PC-3 (cell line): ENCODE measurements around the gene TBK1. TPM values are rescaled to one million over a fixed set of nuclear protein-coding genes. Genes with fewer than 3 reads are reported as not detected.

Experiments used
- ATAC-seq: fragments of 200-7000 bp; cut with Tn5 transposase; 2 replicates; pipeline ENCODE4 v1.9.1; 2020; ENCODE audit warnings: mild to moderate bottlenecking, moderate library complexity
- BruUV-seq: library from RNA; stranded (reverse); fragments of 400-500 nt; replicated peaks from 2 replicates; lab custom pipeline; 2021; lab: Mats Ljungman, UMichigan
- CTCF ChIA-PET: fragments of 300-600 bp; sonication (Branson Sonifier 250); formaldehyde crosslinking; loops from one replicate; lab custom pipeline; 2022; ENCODE audit warnings: antibody characterized with exemption; lab: Charles Lee
- POLR2A ChIA-PET: fragments of 300-600 bp; sonication (Branson Sonifier 250); formaldehyde crosslinking; loops from one replicate; lab custom pipeline; 2022; ENCODE audit warnings: antibody characterized with exemption; ENCODE audit not compliant: unreplicated experiment; lab: Charles Lee
- DNase-seq: peaks from one replicate; pipeline ENCODE4 v3.0.0-alpha.2; 2015
- H2AFZ ChIP-seq: fragments of 300-600 bp; sonication (generic); 2 replicates; pipeline ENCODE4 v1.6.0; 2016; ENCODE audit warnings: antibody characterized with exemption, low read length
- H3F3A ChIP-seq: fragments of 300-600 bp; sonication (generic); one replicate; pipeline ENCODE4 v1.6.0; 2017; ENCODE audit warnings: antibody characterized with exemption, low read length, control low read depth, mild to moderate bottlenecking; ENCODE audit not compliant: unreplicated experiment
- H3K27ac ChIP-seq: fragments of 300-600 bp; sonication (generic); 2 replicates; pipeline ENCODE4 v1.5.1; 2016; ENCODE audit warnings: mild to moderate bottlenecking, low read length
- H3K27me3 ChIP-seq: fragments of 300-600 bp; sonication (generic); 2 replicates; pipeline ENCODE4 v1.6.1; 2016; ENCODE audit warnings: low read length, mixed read lengths
- H3K36me3 ChIP-seq: fragments of 300-600 bp; sonication (generic); 2 replicates; pipeline ENCODE4 v1.6.1; 2016; ENCODE audit warnings: low read depth, mixed run types, low read length, mixed read lengths
- H3K4me1 ChIP-seq: fragments of 300-600 bp; sonication (generic); 2 replicates; pipeline ENCODE4 v1.5.1; 2016; ENCODE audit warnings: low read length; ENCODE audit not compliant: insufficient read depth
- H3K4me2 ChIP-seq: fragments of 300-600 bp; sonication (generic); 2 replicates; pipeline ENCODE4 v1.6.0; 2016; ENCODE audit warnings: low read length
- H3K4me3 ChIP-seq: fragments of 300-600 bp; sonication (generic); 2 replicates; pipeline ENCODE4 v1.5.1; 2016; ENCODE audit warnings: mild to moderate bottlenecking, low read length, mixed read lengths
- H3K79me2 ChIP-seq: fragments of 300-600 bp; sonication (generic); 2 replicates; pipeline ENCODE4 v1.6.1; 2017; ENCODE audit warnings: low read length, mixed read lengths
- H3K9ac ChIP-seq: fragments of 300-600 bp; sonication (generic); 2 replicates; pipeline ENCODE4 v1.6.0; 2016; ENCODE audit warnings: mild to moderate bottlenecking, low read length
- H3K9me2 ChIP-seq: fragments of 300-600 bp; sonication (generic); replicated peaks from 2 replicates; pipeline ENCODE4 v1.6.1; 2016; ENCODE audit warnings: mixed run types, low read length, mixed read lengths
- H3K9me3 ChIP-seq: fragments of 300-600 bp; sonication (generic); 2 replicates; pipeline ENCODE4 v1.6.1; 2016; ENCODE audit warnings: low read length, mixed read lengths
- H4K20me1 ChIP-seq: fragments of 300-600 bp; sonication (generic); 2 replicates; pipeline ENCODE4 v1.6.1; 2016; ENCODE audit warnings: low read length, mixed read lengths
- EZH2 ChIP-seq: fragments of 300-600 bp; sonication (generic); IDR thresholded peaks from one replicate; pipeline ENCODE4 v1.6.1; 2017; ENCODE audit warnings: antibody characterized with exemption, mild to moderate bottlenecking, low read length; ENCODE audit not compliant: unreplicated experiment
- EZH2phosphoT487 ChIP-seq: fragments of 300-600 bp; sonication (generic); IDR thresholded peaks from 2 replicates; pipeline ENCODE4 v1.6.1; 2018; ENCODE audit warnings: mild to moderate bottlenecking, antibody characterized with exemption, low read length, borderline replicate concordance
- intact Hi-C: fragments of 100-400 bp; cut with micrococcal nuclease; formaldehyde crosslinking; loops from 2 replicates; pipeline ENCODE4 v1.9.0; 2023
- total RNA-seq: library from RNA; depleted of rRNA; stranded (reverse); fragments of >200 nt; gene quantifications from 2 replicates; pipeline ENCODE4 v1.2.3, GENCODE V29; 2014
- TF ChIP-seq, protein P1 (sequence below): fragments of 300-600 bp; sonication (generic); conservative IDR thresholded peaks from 2 replicates; pipeline ENCODE4 v1.5.1; 2017; ENCODE audit warnings: antibody characterized with exemption, low read depth, mild to moderate bottlenecking, low read length

The TBK1 gene
- total RNA-seq, 1 experiment from 2014 or later: 23.7 TPM

- ATAC-seq: no peak
- no peaks in the 10 kb centered on the region for H3K9me3 ChIP-seq
- H4K20me1 ChIP-seq: no peaks in the 10 kb centered on the region
- no peaks in the 10 kb centered on the region for H3K27me3 ChIP-seq
- POLR2A ChIA-PET: no interaction called here
- H3K79me2 ChIP-seq: no peaks in the 10 kb centered on the region
- H3K4me2 ChIP-seq: no peak overlapping the region
- no TSS peak for BruUV-seq
- intact Hi-C loops: no loop called here
- no peaks in the 10 kb centered on the region for H3F3A ChIP-seq
- DNase-seq: no peak
- H3K27ac ChIP-seq: no peak overlapping the region
- H3K9me2 ChIP-seq: no peaks in the 10 kb centered on the region
- H3K4me1 ChIP-seq: no peaks in the 10 kb centered on the region
- H2AFZ ChIP-seq: no peak overlapping the region
- H3K36me3 ChIP-seq: peaks cover 67% of the 10 kb centered on the region
- TF ChIP-seq EZH2phosphoT487 (no peak), EZH2 (no peak)
- TF ChIP-seq, protein P1, sequence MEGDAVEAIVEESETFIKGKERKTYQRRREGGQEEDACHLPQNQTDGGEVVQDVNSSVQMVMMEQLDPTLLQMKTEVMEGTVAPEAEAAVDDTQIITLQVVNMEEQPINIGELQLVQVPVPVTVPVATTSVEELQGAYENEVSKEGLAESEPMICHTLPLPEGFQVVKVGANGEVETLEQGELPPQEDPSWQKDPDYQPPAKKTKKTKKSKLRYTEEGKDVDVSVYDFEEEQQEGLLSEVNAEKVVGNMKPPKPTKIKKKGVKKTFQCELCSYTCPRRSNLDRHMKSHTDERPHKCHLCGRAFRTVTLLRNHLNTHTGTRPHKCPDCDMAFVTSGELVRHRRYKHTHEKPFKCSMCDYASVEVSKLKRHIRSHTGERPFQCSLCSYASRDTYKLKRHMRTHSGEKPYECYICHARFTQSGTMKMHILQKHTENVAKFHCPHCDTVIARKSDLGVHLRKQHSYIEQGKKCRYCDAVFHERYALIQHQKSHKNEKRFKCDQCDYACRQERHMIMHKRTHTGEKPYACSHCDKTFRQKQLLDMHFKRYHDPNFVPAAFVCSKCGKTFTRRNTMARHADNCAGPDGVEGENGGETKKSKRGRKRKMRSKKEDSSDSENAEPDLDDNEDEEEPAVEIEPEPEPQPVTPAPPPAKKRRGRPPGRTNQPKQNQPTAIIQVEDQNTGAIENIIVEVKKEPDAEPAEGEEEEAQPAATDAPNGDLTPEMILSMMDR: no peak
- CTCF ChIA-PET: no interaction called here
- H3K4me3 ChIP-seq: no peak overlapping the region
- no peak overlapping the region for H3K9ac ChIP-seq
Measured at GRCh38 chr12:64469455-64470142, 17.7 kb downstream of the TBK1 start.

DNA sequence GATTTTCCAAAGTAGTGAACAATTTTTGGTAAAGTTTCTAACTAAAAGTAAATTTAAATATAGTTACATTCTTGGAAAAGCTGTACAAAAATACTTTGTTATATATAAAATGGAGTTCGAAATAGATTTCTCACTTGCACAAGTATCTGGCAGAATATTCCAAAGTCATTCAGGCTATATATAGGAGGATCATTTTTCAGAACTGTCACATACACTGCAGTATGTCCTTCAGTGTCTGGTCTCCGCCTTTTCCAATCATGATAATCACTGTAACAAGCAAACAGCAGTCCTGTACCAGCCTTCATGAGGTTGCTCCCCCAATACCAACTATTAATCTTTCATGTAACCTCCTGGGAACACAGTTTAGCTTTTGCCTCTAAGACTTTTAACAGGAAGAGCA lies 18.6 kb downstream of the TBK1 start:
- intact Hi-C loops: no loop called here
- Histone ChIP-seq H4K20me1 (no peaks in the 10 kb centered on the region), H3K36me3 (peaks cover 67% of the 10 kb centered on the region), H3K4me2 (no peak overlapping the region), H2AFZ (no peak overlapping the region), H3K79me2 (no peaks in the 10 kb centered on the region; the same call in 1 of the 2 replicates), H3K27me3 (no peaks in the 10 kb centered on the region), H3K9me3 (no peaks in the 10 kb centered on the region), H3K9me2 (no peaks in the 10 kb centered on the region), H3K9ac (no peak overlapping the region), H3F3A (no peaks in the 10 kb centered on the region), H3K27ac (no peak overlapping the region), H3K4me3 (no peak overlapping the region), H3K4me1 (no peaks in the 10 kb centered on the region)
- TF ChIP-seq EZH2: no peak
- TF ChIP-seq, protein P1: no peak
- no peak for TF ChIP-seq EZH2phosphoT487
- DNase-seq (no peak), ATAC-seq (no peak)
- ChIA-PET CTCF (no interaction called here), POLR2A (no interaction called here)
- BruUV-seq: no TSS peak

DNA sequence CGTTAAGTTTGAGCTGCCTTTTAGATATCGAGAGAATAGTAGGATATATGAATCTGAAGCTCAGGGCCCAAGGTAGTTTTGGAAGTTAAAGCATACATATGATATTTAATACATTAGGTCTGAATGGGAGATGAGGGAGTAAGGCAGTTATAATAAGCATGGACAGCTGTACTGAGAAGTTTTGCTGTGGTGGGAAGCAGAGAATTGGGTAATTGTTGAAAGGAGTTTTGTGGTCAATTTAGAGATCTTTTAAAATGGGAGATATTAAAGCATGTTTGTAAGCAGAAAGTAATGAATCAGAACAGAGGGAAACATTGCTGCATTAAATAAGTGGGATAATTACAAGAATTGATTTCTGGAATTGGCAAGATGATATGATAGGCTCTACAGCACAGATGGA lies 21.3 kb downstream of the TBK1 start:
- TF ChIP-seq EZH2 (no peak), EZH2phosphoT487 (no peak)
- TF ChIP-seq, protein P1: no peak
- no peak for ATAC-seq
- Histone ChIP-seq H3K79me2 (peaks cover 17% of the 10 kb centered on the region), H3K27ac (no peak overlapping the region), H3K9me2 (no peaks in the 10 kb centered on the region), H3K36me3 (peaks cover 71% of the 10 kb centered on the region), H3K9me3 (peaks cover 7% of the 10 kb centered on the region; the same call in 1 of the 2 replicates), H3K9ac (no peak overlapping the region), H3K4me3 (no peak overlapping the region), H3F3A (peaks cover 3% of the 10 kb centered on the region), H2AFZ (no peak overlapping the region), H3K4me2 (no peak overlapping the region), H4K20me1 (0 out of 2 replicates have a peak, but pooled peaks cover 5% of the 10 kb centered on the region), H3K27me3 (no peaks in the 10 kb centered on the region), H3K4me1 (no peaks in the 10 kb centered on the region)
- intact Hi-C loops: no loop called here
- DNase-seq: no peak
- CTCF ChIA-PET: no interaction called here
- POLR2A ChIA-PET: no interaction called here
- no TSS peak for BruUV-seq
